T-helper 2 cell treated with Interferon-gamma antibody and Interleukin-4, amounts not matched to agents 100 ng/mL and 5 ng/mL, for 36 hours (primary cell): ENCODE data around the gene FDXR. TPM values are rescaled to one million over a fixed set of nuclear protein-coding genes. Genes with fewer than 3 reads are reported as not detected.

ENCODE experiments used
- intact Hi-C: fragments of 100-400 bp; cut with micrococcal nuclease; formaldehyde crosslinking; loops from one replicate; pipeline ENCODE4 v1.15.1; 2023
- total RNA-seq: library from RNA; stranded (reverse); gene quantifications from 2 replicates; pipeline ENCODE4 v1.2.3, GENCODE V29; 2022

Gene FDXR
- total RNA-seq, 1 donor from 2014 or later = 32.2 TPM

GRCh38 chr17:74900208-74900607 lies 27.4 kb upstream of the FDXR start:
- intact Hi-C loops = no loop called here

- intact Hi-C loops = no loop called here
These were observed 25.7 kb upstream of the FDXR start for GRCh38 chr17:74898376-74898946.

GRCh38 chr17:74893936-74894671 lies 21.3 kb upstream of the FDXR start:
- intact Hi-C loops = no loop called here

- intact Hi-C loops = no loop called here
These were observed 20.4 kb upstream of the FDXR start, which contains the start of gene FADS6 for GRCh38 chr17:74892974-74893911. Gene FADS6, minus strand, starts transcription at chr17:74893633. Its CDS starts 38 bp downstream, at chr17:74893595.

GRCh38 chr17:74892013-74892841 lies 19.4 kb upstream of the FDXR start:
- intact Hi-C loops = no loop called here

GRCh38 chr17:74890554-74890953 lies 17.8 kb upstream of the FDXR start:
- intact Hi-C loops = no loop called here

- intact Hi-C loops = no loop called here
These were observed 15.7 kb upstream of the FDXR start for GRCh38 chr17:74888469-74888868.

GRCh38 chr17:74883241-74883745 lies 10.5 kb upstream of the FDXR start:
- intact Hi-C loops = no loop called here

GRCh38 chr17:74882517-74883240 lies 9.9 kb upstream of the FDXR start:
- intact Hi-C loops = no loop called here

- intact Hi-C loops = no loop called here
These were observed 8.3 kb upstream of the FDXR start for GRCh38 chr17:74881073-74881472.

- intact Hi-C loops = no loop called here
These were observed 6.5 kb upstream of the FDXR start for GRCh38 chr17:74879308-74879707.

GRCh38 chr17:74878658-74879057 lies 5.9 kb upstream of the FDXR start:
- intact Hi-C loops = no loop called here

GRCh38 chr17:74877592-74878548 lies 5.1 kb upstream of the FDXR start:
- intact Hi-C loops = no loop called here

GRCh38 chr17:74875977-74876593 lies 3.3 kb upstream of the FDXR start:
- intact Hi-C loops = no loop called here

GRCh38 chr17:74875155-74875976 lies 2.6 kb upstream of the FDXR start:
- intact Hi-C loops = no loop called here

GRCh38 chr17:74874615-74875037 lies 1.8 kb upstream of the FDXR start:
- intact Hi-C loops = no loop called here

- intact Hi-C loops = loop anchor here (1.0 to 2.0 kb wide), 4 partner anchors 22 to 415 kb away; partner anchors contain the start of genes NHERF1 and SLC25A19
These were observed 1.2 kb upstream of the FDXR start for GRCh38 chr17:74873874-74874614.
